ENCODE results near the gene ERN1. TPM values are rescaled to one million over a fixed set of nuclear protein-coding genes. Genes with fewer than 3 reads are reported as not detected.

The ERN1 gene
- polyA plus RNA-seq, 3 donors: 11.0 to 27.5 (median 13.7) TPM

DNA sequence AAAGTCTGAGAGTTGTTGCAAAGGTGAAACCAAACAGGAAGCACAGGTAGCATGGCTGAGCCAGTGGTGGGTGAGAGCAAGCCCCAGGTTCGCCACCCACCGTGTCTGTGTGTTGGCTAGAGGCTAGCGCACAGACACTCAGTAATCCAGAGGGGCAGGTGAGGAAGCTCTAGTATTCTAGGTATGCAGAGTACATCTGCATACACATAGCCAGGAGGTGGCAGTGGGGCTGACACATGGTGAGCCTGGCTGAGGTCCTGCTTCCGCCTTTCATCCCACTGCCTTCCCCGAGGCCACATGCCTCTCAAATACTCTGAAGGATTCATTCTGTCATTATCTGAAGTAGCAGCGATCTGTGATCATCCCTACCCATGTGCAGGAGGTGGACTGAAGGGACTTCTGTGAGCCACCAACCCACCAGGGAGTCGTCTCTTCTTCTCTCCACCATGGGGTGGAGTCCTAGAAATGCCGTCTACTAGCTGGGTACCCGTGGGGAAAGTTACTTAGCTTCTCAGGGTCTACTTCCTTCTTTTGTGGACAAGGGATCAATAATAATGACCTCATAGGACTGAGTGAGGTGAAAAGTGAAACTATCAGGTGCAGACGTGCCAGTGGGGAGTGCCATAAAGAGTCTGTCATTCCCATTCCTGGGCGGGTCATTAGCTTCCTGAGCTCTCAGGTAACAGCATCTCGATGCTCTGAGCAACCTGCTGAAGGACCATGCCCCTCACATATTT, 73.5 kb downstream of the ERN1 start:
- Histone ChIP-seq H3K27me3 (ENCODE audit: control insufficient read depth in 2 of 2, insufficient read depth in 2 of 2, low read length in 2 of 2) (no peaks in the 10 kb centered on the region), H3K36me3 (replicated peaks in 1 of 2; ENCODE audit: control insufficient read depth in 1 of 2, insufficient read depth in 2 of 2, low read length in 2 of 2) (peaks cover 74 to 94% of the 10 kb centered on the region in 2 donors), H3K79me2 (ENCODE audit: insufficient read depth, low read length) (no peaks in the 10 kb centered on the region), H3K9ac (ENCODE audit: insufficient read depth, low read length, poor library complexity, severe bottlenecking) (no peak overlapping the region), H3K27ac (ENCODE audit: low read depth in 1 of 2, low read length in 2 of 2) (peak overlapping the region in 1 of 2 donors; percentile 10), H3K4me2 (replicated peaks; ENCODE audit: extremely low read depth, low read length, poor library complexity, severe bottlenecking) (no peak overlapping the region), H4K20me1 (ENCODE audit: insufficient read depth, low read length) (no peaks in the 10 kb centered on the region), H3K4me1 (ENCODE audit: control insufficient read depth in 1 of 2, insufficient read depth in 2 of 2, low read length in 2 of 2) (peaks cover 19 to 21% of the 10 kb centered on the region in 2 donors), H2AFZ (ENCODE audit: insufficient read depth, low read depth, low read length, poor library complexity, severe bottlenecking) (no peak overlapping the region), H3K9me3 (replicated peaks in 1 of 2; ENCODE audit: control insufficient read depth in 1 of 2, insufficient read depth in 1 of 2, low read length in 2 of 2) (no peaks in the 10 kb centered on the region), H3K4me3 (replicated peaks in 1 of 3; ENCODE audit: low read depth in 2 of 3, low read length in 3 of 3) (no peak overlapping the region)
- TF ChIP-seq, protein P1, sequence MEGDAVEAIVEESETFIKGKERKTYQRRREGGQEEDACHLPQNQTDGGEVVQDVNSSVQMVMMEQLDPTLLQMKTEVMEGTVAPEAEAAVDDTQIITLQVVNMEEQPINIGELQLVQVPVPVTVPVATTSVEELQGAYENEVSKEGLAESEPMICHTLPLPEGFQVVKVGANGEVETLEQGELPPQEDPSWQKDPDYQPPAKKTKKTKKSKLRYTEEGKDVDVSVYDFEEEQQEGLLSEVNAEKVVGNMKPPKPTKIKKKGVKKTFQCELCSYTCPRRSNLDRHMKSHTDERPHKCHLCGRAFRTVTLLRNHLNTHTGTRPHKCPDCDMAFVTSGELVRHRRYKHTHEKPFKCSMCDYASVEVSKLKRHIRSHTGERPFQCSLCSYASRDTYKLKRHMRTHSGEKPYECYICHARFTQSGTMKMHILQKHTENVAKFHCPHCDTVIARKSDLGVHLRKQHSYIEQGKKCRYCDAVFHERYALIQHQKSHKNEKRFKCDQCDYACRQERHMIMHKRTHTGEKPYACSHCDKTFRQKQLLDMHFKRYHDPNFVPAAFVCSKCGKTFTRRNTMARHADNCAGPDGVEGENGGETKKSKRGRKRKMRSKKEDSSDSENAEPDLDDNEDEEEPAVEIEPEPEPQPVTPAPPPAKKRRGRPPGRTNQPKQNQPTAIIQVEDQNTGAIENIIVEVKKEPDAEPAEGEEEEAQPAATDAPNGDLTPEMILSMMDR (IDR thresholded peaks at IDR 0.05): no peak
- 100% methylated on average over 4 of the region's 12 CpGs for WGBS (ENCODE audit: insufficient coverage)
- intact Hi-C loops (cut with micrococcal nuclease): no loop called here
- H3K9me3 Mint-ChIP-seq: no peaks in the 10 kb centered on the region
- H3K27me3 Mint-ChIP-seq (ENCODE audit: low read depth in 3 of 3): peaks cover 0 to 2% (median 0%) of the 10 kb centered on the region in 3 donors
- peaks cover 90 to 93% of the 10 kb centered on the region in 2 donors for H3K36me3 Mint-ChIP-seq
- peak overlapping the region in 5 of 7 donors; percentile 12 to 91 (median 46) for H3K27ac Mint-ChIP-seq
- no peak overlapping the region for H3K4me3 Mint-ChIP-seq
- peaks cover 21% of the 10 kb centered on the region for H3K4me1 Mint-ChIP-seq
- DNase-seq: no peak

DNA sequence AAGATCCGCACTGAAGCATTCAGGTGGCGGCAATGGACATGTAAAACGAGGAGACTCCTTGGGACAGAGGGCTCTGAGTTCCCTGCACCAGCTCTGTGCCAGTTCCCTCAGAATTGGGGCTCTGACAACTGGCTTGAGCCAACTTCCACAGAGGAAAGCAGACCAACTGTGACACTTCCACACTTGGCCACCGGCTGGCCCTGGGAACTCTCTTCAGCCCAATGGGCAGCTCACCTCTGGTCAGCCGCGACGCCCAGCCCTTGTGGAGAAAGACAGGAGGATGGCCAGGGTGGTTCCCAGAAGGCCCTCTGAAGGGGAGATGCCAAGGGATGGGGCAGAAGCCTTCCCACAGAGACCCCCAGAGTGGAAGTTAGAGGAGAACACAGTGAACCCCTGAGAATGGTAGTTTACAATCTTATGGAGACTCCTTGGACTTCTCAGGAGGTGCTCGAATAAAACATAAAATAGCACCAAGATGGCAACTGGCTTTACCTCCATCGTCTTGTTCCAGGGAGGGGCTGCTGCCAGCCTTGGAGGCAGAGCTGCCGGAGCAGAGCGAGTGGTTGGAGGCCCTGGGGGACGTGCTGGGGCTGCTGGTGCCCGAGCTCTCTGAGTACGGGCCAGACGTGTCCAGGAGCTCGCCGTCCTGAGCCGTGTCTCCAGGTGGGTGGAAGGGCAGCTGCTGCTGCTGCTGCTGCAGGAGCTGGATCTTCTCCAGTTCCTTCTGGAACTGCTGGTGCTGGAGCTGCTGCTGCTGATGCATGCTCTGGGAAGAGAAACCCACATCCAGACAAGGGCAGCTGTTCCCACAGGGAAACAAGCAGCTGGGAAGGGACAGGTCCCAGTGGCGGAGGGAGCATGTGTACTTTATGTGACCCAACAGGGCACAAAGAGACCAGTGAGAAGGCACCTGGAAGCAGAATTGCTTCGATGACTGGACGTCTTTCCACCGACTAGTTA, 74.5 kb downstream of the ERN1 start:
- H3K27me3 Mint-ChIP-seq (ENCODE audit: low read depth in 3 of 3): peaks cover 0 to 2% (median 0%) of the 10 kb centered on the region in 3 donors
- H3K27ac ChIP-seq (ENCODE audit: low read depth in 1 of 2, low read length in 2 of 2): no peak overlapping the region
- 99% methylated on average over 19 of the region's 22 CpGs for WGBS (ENCODE audit: insufficient coverage)
- intact Hi-C loops (cut with micrococcal nuclease): loop anchor here in 1 of 2 donors (2.0 kb wide), 1 partner anchor 51 kb away; no protein-coding TSS in a partner anchor
- no peaks in the 10 kb centered on the region for H3K27me3 ChIP-seq (ENCODE audit: control insufficient read depth in 2 of 2, insufficient read depth in 2 of 2, low read length in 2 of 2)
- DNase-seq: no peak
- peak overlapping the region in 4 of 7 donors; percentile 45 to 91 (median 72) for H3K27ac Mint-ChIP-seq
- TF ChIP-seq, protein P1 (IDR thresholded peaks at IDR 0.05): no peak
- no peak overlapping the region for H3K4me3 Mint-ChIP-seq
- peaks cover 11% of the 10 kb centered on the region for H3K4me1 Mint-ChIP-seq
- H3K79me2 ChIP-seq (ENCODE audit: insufficient read depth, low read length): no peaks in the 10 kb centered on the region
- H3K4me3 ChIP-seq (replicated peaks in 1 of 3; ENCODE audit: low read depth in 2 of 3, low read length in 3 of 3): no peak overlapping the region
- H2AFZ ChIP-seq (ENCODE audit: insufficient read depth, low read depth, low read length, poor library complexity, severe bottlenecking): no peak overlapping the region
- no peaks in the 10 kb centered on the region for H3K9me3 ChIP-seq (replicated peaks in 1 of 2; ENCODE audit: control insufficient read depth in 1 of 2, insufficient read depth in 1 of 2, low read length in 2 of 2)
- H3K4me1 ChIP-seq (ENCODE audit: control insufficient read depth in 1 of 2, insufficient read depth in 2 of 2, low read length in 2 of 2): peaks cover 9 to 11% of the 10 kb centered on the region in 2 donors
- H3K36me3 ChIP-seq (replicated peaks in 1 of 2; ENCODE audit: control insufficient read depth in 1 of 2, insufficient read depth in 2 of 2, low read length in 2 of 2): peaks cover 83 to 100% of the 10 kb centered on the region in 2 donors
- no peaks in the 10 kb centered on the region for H3K9me3 Mint-ChIP-seq
- no peak overlapping the region for H3K4me2 ChIP-seq (replicated peaks; ENCODE audit: extremely low read depth, low read length, poor library complexity, severe bottlenecking)
- H4K20me1 ChIP-seq (ENCODE audit: insufficient read depth, low read length): no peaks in the 10 kb centered on the region
- peaks cover 97 to 100% of the 10 kb centered on the region in 2 donors for H3K36me3 Mint-ChIP-seq
- no peak overlapping the region for H3K9ac ChIP-seq (ENCODE audit: insufficient read depth, low read length, poor library complexity, severe bottlenecking)
